Adrenal gland (tissue), 12 donors: ENCODE measurements around the gene HNRNPM. TPM values are rescaled to one million over a fixed set of nuclear protein-coding genes. Genes with fewer than 3 reads are reported as not detected.

Experiments
- DNase-seq, 7 donors: peaks; one replicate each; pipeline ENCODE4 v3.0.0-alpha.2; 2019 to 2020
- H3K27ac ChIP-seq, 5 donors: fragments of 200-600 bp; sonication (generic) in 4 of 5; 1 replicate in 3 of 5; 2 replicates in 2 of 5; pipeline versions ENCODE4 v1.5.1 to v1.8.0; 2016 to 2020; ENCODE audit warnings: mild to moderate bottlenecking in 1 of 5
- H3K27me3 ChIP-seq: fragments of 200-600 bp; 2 replicates; pipeline ENCODE4 v1.8.0; 2021
- H3K36me3 ChIP-seq, 2 donors: fragments of 200-600 bp; replicated peaks in 1 of 2; 1 replicate in 1 of 2; 2 replicates in 1 of 2; pipeline versions ENCODE4 v1.5.1 to v1.8.0; 2018 to 2022
- H3K4me1 ChIP-seq, 2 donors: fragments of 200-600 bp; replicated peaks in 1 of 2; 1 replicate in 1 of 2; 2 replicates in 1 of 2; pipeline versions ENCODE4 v1.5.1 to v1.8.0; 2018 to 2021
- H3K4me3 ChIP-seq, 4 donors: fragments of 200-600 bp; sonication (generic) in 3 of 4; one replicate each; pipeline ENCODE4 v1.5.1; 2016 to 2018
- H3K9me3 ChIP-seq, 3 donors: fragments of 200-600 bp; sonication (generic) in 1 of 3; replicated peaks in 1 of 3; 1 replicate in 2 of 3; 2 replicates in 1 of 3; pipeline versions ENCODE4 v1.5.1 to v1.8.0; 2016 to 2021
- CTCF ChIP-seq, 6 experiments: fragments of 450-650 bp in 4 of 6; fragments of 200-600 bp in 2 of 6; sonication (generic) in 1 of 6; IDR thresholded peaks; 1 replicate in 5 of 6; 2 replicates in 1 of 6; pipeline versions ENCODE4 v1.5.1 to v1.8.0; 2016 to 2021; ENCODE audit warnings: antibody characterized with exemption in 6 of 6, mild to moderate bottlenecking in 2 of 6, moderate library complexity in 1 of 6
- POLR2A ChIP-seq, 2 donors: fragments of 450-650 bp; IDR thresholded peaks; one replicate each; pipeline ENCODE4 v1.6.1; 2017; ENCODE audit warnings: antibody characterized with exemption in 2 of 2, mild to moderate bottlenecking in 2 of 2, moderate library complexity in 1 of 2
- WGBS, 4 donors: extraction: QIAGEN DNeasy Blood & Tissue Kit in 2 of 4; methylation state at CpG; one replicate each; pipeline versions ENCODE4 v1.1.5 to v1.1.7; 2013 to 2017; 5-methylcytosine and 5-hydroxymethylcytosine counted together
- intact Hi-C, 2 donors: fragments of 100-400 bp; cut with DNase I; formaldehyde crosslinking; loops; one replicate each; pipeline versions ENCODE4 v1.14.1 to v1.15.0; 2022 to 2023
- polyA plus RNA-seq, 3 donors: library from polyadenylated mRNA; stranded (reverse); fragments of 200-250 nt in 2 of 3; fragments of 350-450 nt in 1 of 3; fragmentation: Illumina TruSeq in 1 of 3; extraction: RNeasy Lipid Tissue Mini Kit (QIAGEN cat#74804) in 1 of 3; gene quantifications; one replicate each; pipeline ENCODE4 v1.2.3, GENCODE V29; 2013 to 2014
- total RNA-seq, 9 donors: library from RNA; depleted of rRNA in 4 of 9; stranded (reverse); fragments of >200 nt in 4 of 9; fragments of 120-200 nt in 1 of 9; fragmentation: NEBNext Ultra II Directional in 1 of 9; extraction: Animal tissue kit (Norgen Biotek cat#: 25700) in 1 of 9; gene quantifications; one replicate each; pipeline versions ENCODE4 v1.1.0 to v1.2.4, GENCODE V29; 2013 to 2023
- donor health status: healthy with polysubstance abuse.
- donor health status: Bipolar disorder and iron deficiency.
- donor health status: DM: yes; HTN: yes; CAD: no.
- donor health status: DM: no; HTN: no; CAD: no.
- donor health status: DM: no; HTN: no; CAD: no.
- donor health status: DM: yes; HTN: yes; CAD: no.

The HNRNPM gene
- total and polyA plus RNA-seq, 12 donors = 51.7 to 262 (median 77.4) TPM

- H3K27ac ChIP-seq = no peak overlapping the region
- WGBS, 4 donors = 62 to 79% (median 64%) methylated on average over 6 to 7 of the region's 7 CpGs
- intact Hi-C loops = no loop called here
- H3K4me3 ChIP-seq = no peak overlapping the region
- DNase-seq = no peak
- H3K4me1 ChIP-seq = peaks cover 43 to 84% of the 10 kb centered on the region in 2 donors
- no peaks in the 10 kb centered on the region for H3K9me3 ChIP-seq
- TF ChIP-seq CTCF (IDR thresholded peaks at IDR 0.05) = no peak
- TF ChIP-seq POLR2A (IDR thresholded peaks at IDR 0.05) = no peak
- H3K36me3 ChIP-seq = peaks cover 0 to 24% of the 10 kb centered on the region in 2 donors
- H3K27me3 ChIP-seq = no peaks in the 10 kb centered on the region
Observed at GRCh38 chr19:8456064-8456463, 11.3 kb downstream of the HNRNPM start.

GRCh38 chr19:8457209-8457608 lies 12.4 kb downstream of the HNRNPM start:
- intact Hi-C loops = no loop called here
- WGBS, 4 donors = 69 to 78% (median 75%) methylated on average over 3 of the region's 3 CpGs
- H3K4me3 ChIP-seq = no peak overlapping the region
- no peak overlapping the region for H3K27ac ChIP-seq
- no peaks in the 10 kb centered on the region for H3K9me3 ChIP-seq
- peaks cover 34 to 84% of the 10 kb centered on the region in 2 donors for H3K4me1 ChIP-seq
- peaks cover 0 to 26% of the 10 kb centered on the region in 2 donors for H3K36me3 ChIP-seq
- no peak for DNase-seq
- H3K27me3 ChIP-seq = no peaks in the 10 kb centered on the region
- no peak for TF ChIP-seq POLR2A (IDR thresholded peaks at IDR 0.05)
- peak in 1 of 6 experiments; percentile 6 for TF ChIP-seq CTCF (IDR thresholded peaks at IDR 0.05)

DNA sequence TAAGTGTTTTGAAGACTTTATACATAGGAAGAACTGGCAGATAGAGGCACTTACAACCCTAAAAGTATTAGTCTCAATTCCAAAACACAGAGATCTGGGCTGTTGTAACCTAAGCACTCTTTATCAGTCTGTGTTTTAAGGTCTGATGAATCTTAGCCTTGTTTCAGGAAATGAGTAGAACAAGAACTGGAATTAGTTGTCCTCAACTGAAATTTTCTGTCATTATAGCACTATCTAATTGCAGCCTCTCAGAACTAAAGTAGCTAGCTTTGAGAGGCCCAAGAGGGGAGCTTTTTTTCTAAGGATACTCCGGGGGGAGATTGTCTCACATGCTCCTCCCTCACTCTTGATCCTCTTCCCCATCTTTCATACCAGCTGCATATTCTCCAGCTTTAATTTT lies 13.1 kb downstream of the HNRNPM start:
- peaks cover 28 to 78% of the 10 kb centered on the region in 2 donors for H3K4me1 ChIP-seq
- intact Hi-C loops = no loop called here
- H3K27me3 ChIP-seq = no peaks in the 10 kb centered on the region
- no peak for DNase-seq
- H3K36me3 ChIP-seq = peaks cover 0 to 28% of the 10 kb centered on the region in 2 donors
- H3K27ac ChIP-seq = no peak overlapping the region
- no peak overlapping the region for H3K4me3 ChIP-seq
- WGBS, 4 donors = 74 to 87% (median 80%) methylated on average over 1 of the region's 1 CpG
- no peaks in the 10 kb centered on the region for H3K9me3 ChIP-seq
- TF ChIP-seq POLR2A (IDR thresholded peaks at IDR 0.05) (no peak), CTCF (IDR thresholded peaks at IDR 0.05) (no peak)

GRCh38 chr19:8458380-8458779 lies 13.6 kb downstream of the HNRNPM start:
- Histone ChIP-seq H3K36me3 (peaks cover 0 to 30% of the 10 kb centered on the region in 2 donors), H3K4me3 (no peak overlapping the region), H3K27me3 (no peaks in the 10 kb centered on the region), H3K4me1 (peaks cover 23 to 73% of the 10 kb centered on the region in 2 donors), H3K9me3 (no peaks in the 10 kb centered on the region), H3K27ac (no peak overlapping the region)
- no peak for TF ChIP-seq CTCF (IDR thresholded peaks at IDR 0.05)
- no peak for TF ChIP-seq POLR2A (IDR thresholded peaks at IDR 0.05)
- intact Hi-C loops = no loop called here
- no peak for DNase-seq
- WGBS, 4 donors = 75 to 76% (median 75%) methylated on average over 5 of the region's 5 CpGs
